Dermis microvascular lymphatic vessel endothelial cell (primary cell): ENCODE measurements around the gene RNF130. TPM values are rescaled to one million over a fixed set of nuclear protein-coding genes. Genes with fewer than 3 reads are reported as not detected.
"Not testable (repeated sequence)": the region's sequence is repeated elsewhere in the genome, so short reads cannot be mapped to it uniquely, and the experiment has no call there.

ENCODE experiments used
- DNase-seq, 2 donors: peaks; one replicate each; pipeline versions ENCODE4 v3.0.0 to v3.0.0-alpha.2; 2010; ENCODE audit warnings: low read depth in 2 of 2
- total RNA-seq: library from RNA; depleted of rRNA; stranded (reverse); fragments of >200 nt; gene quantifications from 2 replicates; pipeline ENCODE4 v1.2.1, GENCODE V29; 2014

RNF130 gene
- total RNA-seq, 1 donor from 2014 or later = 22.3 TPM

DNA sequence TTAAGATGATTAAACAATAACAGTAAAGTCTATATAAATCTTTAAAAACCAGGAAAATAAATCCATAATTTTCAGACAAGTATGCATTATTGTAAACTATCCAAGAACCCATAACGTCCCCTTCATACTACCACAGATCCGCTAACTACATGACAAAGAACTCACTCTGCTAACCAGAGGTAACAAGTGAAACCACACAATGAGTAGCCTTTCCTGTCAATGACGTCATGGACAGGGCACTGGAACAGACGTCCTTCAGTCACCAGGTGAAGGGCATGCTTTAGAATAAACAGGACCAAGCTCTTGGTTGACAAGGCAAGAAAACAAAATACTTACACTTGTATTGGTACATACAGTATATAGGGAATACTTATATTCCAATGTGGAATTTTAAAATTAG is 45.2 kb downstream of the RNF130 start:
- DNase-seq = peak; percentile 84 to 86

DNA sequence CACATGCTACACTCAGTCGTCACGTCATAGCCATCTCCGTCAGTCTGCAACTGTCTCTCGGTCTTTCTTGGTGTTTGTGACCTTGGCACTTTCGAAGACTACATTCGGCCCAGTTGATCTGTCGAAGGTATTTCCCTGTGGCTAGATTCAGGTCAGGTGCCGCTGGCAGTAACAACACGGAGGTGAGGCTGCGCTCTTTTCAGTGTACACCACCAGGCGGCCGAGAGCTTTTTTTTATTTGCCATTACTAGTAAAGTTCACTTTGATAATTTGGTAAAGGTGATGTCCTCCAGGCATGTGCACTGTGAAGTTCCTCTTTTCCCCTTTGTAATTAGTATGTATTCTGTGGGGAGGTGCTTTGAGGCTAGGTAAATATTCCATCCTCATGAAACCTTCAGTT is 49.7 kb downstream of the RNF130 start:
- DNase-seq = no peak

DNA sequence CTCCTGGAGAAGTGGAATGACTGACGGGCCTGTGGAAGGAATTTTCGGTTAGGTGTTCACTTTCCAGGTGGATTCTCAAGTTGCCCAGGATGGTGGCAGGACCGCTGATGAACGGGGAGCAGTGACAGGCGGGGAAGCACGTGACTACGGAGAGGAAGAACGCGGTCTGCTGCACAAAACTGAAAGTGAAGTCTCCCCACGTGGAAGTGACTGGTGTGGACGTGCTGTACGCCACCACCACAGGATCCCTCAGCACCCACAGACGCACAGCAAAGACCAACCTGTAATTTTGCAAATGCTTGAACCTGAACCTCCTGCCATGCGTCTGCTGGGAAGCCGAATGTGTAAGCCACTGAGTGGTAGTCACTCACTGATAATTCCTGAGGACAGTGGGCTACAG is 51.4 kb downstream of the RNF130 start:
- DNase-seq = no peak

DNA sequence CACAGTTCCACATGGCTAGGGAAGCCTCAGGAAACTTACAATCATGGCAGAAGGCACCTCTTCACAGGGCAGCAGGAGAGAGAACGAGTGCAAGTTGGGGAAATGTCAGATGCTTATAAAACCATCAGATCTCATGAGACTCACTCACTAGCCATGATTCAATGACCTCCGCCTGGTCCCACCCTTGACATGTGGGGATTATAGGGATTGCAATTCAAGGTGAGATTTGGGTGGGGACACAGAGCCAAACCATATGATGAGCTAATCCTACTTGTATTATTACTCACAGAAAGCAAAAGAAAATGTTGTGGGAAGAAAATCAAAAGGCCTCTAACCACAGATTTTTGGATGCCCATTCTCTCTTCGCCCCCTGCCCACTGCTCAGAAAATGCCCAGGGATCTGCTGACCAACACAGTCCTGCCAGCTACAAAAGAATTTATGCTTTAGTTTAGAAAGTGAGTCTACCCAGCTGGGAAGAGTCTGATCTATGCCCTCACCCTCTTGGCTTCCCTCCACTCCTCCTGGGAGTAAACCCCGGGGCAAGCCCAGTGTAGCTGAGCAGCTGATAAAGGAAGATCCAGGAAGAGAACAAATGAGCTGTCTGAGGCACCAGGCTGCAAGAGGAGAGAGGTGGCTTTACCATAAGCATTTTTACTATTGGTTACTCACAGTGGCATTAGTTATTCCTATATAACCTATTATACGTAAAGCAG is 53.1 kb downstream of the RNF130 start:
- DNase-seq = no peak

DNA sequence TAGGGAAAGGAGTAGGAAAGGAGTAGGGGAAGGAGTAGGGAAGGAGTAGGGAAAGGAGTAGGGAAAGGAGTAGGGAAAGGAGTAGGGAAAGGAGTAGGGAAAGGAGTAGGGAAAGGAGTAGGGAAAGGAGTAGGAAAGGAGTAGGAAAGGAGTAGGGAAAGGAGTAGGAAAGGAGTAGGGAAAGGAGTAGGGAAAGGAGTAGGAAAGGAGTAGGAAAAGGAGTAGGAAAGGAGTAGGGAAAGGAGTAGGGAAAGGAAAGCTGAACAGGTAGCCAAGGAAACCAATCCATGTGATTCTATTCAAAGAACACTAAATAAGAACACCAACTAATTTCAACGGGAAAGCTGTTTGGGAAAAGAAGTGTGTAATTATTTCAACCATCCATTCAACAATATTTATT is 56.0 kb downstream of the RNF130 start:
- not testable (repeated sequence) for DNase-seq

DNA sequence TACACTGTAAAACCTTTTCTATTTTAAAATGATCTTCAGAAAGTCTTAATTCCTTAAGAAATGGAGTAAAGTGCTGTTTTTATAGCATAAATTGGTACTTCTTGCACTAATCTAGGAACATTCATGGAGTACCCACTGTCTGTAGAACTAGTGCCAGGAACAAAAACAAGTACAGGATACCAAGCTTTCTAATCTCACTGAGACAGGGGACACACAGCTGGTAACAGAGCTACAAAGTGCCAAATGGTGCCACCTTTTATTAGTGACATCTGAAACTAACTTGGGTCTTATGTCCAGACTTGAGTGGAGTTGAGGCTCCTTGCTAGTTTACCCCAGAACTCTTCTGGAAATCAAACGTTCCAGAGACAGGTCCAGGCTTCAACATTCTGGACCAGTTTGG is 57.9 kb downstream of the RNF130 start:
- no peak for DNase-seq

DNA sequence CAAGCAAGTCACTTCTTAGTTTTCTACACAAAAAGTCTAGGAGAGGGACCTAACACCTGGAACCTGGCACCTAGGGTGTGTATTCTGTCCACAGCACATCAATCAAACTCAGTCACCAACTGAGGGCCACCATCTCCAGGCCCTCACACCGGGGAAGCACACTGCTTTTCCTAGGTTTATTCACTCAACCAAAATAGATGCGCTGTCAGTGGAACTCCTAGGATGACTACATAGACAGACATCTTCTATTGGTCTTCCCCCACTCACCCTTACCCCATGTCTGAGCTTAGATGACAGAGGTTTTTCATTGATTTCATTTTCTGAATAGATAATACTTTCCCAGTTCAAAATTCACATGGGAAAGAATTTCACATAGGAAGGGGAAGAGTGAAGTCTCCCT is 59.2 kb downstream of the RNF130 start:
- no peak for DNase-seq

DNA sequence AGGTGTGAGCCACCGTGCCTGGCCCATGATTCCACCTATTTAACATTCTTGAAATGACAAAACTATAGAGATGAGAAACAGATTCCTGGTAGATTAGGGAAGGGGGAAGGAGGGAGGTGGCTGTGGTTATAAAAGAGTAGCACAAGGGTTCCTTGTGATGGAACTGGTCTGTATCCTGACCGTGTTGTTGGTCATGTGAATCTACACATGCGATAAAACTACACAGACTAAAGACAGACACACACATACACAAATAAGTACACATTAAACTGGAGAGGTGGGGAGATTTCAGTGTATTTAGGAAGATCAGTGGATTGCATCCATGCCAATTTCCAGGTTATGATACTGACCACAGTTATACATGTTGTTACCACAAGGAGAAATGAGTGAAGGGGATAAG is 60.9 kb downstream of the RNF130 start:
- no peak for DNase-seq

DNA sequence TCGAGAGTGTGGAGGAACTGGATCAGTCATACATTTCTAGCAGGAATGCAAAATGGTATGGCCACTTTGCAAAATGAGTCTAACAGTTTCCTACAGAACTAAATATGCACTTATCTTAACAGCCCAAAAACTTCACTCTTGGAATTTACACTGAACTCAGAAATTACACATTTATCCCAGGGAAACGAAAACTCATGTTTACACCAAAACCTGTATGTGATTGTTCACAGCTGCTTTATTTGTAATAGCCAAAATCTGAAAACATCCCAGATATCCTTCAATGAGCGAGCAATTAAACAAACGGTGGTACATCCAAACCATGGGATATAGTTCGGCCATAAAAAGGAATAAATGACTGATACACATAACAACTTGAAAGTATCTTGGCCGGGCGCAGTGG is 62.0 kb downstream of the RNF130 start:
- no peak for DNase-seq

DNA sequence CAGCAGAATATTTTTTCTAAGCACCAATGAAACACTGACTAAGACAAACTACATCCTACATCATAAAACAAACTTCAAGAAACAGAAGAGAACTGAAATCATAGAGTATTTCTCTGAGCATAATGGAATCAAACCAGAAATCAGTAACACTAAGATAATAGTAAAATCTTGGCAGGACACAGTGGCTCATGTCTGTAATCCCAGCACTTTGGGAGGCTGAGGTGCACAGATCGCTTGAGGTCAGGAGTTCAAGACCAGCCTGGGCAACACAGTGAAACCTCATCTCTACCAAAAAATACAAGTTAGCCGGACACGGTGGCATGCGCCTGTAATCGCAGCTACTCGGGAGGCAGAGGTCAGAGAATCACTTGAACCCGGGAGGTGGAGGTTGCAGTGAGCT is 63.1 kb downstream of the RNF130 start:
- no peak for DNase-seq

DNA sequence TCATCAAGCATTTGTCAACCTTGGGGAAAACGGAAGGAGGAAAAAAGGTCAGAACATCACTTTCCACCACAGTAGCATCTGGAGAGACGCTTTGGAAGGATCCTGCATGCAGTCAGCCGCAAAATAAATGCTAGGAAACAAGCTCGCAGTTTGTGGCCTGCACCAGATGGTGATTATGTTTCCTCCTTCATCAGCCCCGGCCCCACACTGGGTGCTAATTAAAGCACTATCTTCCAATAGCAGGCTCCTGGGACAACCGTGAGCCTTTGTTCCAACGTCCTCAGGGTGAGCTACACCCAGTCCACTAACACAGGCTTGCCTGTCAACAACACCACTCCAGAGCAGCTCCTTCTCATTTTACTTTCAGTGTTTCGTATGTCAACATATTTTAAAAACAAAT is 64.0 kb downstream of the RNF130 start:
- no peak for DNase-seq

DNA sequence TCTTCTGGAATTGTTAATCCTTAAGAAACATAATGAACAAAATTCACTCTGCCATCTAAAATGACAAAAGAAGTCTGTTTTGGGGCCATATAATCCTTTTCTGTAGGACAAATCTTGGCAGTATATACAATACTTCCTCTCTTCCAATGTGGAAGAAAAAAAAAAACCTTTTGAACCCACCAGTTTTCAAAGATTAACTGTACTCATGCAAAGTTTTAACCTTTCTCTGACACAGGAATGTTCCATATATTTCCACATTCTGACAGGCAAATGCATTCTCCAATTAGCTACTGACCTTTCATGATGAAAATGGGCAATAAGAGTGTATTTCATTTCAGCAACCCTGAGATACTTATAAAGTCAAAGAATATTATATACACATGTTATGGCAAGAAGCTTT is 65.4 kb downstream of the RNF130 start:
- DNase-seq = no peak

DNA sequence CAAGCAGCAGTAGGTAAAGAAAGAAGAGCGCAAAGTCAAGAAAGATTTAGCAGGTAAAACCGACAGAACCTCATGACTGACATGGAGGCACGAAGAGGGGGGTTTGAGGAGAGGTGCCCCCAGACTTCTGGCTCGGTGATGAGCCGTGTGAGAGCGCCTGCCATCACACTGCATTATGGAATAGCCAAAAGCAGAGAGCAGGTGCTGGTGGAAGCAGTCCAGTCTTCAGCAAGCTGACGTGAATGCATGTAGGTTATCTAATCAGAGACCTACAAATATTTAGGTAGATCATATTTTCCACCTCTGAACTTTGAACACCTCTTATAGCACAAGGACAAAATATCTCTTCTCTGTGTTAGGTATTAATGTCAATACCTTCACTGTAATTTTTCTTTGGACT is 68.4 kb downstream of the RNF130 start:
- no peak for DNase-seq

DNA sequence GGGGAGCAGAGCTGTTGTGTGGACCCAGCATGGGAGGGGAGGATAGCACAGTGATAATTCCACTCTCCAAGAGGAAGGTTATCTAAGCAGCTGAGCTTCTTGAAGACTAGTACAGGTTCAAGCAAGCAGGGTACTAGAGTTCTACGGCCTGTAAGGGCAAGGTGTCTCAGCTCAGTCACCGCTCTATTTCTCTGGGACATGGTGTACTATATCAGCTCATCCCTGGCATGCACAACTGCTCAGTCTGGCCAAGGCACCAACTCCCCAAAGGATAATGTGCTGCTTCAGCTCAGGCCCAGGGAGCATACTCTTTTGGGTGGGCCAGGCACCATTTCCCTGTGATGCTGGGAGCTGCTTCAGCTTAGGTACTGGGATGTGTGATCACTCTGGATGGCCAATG is 69.8 kb downstream of the RNF130 start:
- no peak for DNase-seq

DNA sequence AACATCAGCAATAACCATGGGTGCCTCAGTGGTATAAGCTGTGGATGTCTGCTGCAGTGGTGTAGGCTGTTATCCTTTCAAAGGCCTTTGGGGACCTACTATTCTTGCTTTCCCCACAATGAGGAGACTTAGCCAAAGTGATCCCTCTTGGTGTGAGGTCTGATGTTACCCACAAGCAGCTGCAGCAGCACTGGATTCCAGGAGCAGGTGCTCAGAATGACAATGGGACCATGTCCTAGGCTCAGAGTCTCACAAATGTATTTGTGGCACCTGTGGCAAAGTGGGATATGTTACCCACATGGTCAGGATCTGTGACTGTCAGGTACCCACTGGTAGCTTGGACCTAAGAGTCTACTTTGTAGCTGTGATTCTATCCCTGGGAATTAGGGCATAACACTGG is 70.4 kb downstream of the RNF130 start:
- DNase-seq = no peak

DNA sequence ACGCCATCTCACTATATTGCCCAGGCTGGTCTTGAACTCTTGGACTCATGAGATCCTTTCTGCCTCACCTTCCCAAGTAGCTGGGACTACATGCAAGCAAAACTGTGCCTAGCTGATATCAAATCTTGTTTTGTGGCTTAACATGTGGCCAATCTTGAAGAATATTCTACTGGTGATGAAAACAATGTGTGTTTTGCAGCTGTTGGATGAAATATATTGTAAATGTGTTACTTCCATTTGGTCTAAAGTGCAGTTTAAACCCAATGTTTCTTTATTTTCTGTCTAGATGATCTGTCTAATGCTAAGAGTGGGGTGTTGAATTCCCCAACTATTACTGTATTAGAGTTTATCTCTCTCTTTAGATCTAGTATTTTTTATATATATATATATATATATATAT is 73.1 kb downstream of the RNF130 start:
- no peak for DNase-seq

DNA sequence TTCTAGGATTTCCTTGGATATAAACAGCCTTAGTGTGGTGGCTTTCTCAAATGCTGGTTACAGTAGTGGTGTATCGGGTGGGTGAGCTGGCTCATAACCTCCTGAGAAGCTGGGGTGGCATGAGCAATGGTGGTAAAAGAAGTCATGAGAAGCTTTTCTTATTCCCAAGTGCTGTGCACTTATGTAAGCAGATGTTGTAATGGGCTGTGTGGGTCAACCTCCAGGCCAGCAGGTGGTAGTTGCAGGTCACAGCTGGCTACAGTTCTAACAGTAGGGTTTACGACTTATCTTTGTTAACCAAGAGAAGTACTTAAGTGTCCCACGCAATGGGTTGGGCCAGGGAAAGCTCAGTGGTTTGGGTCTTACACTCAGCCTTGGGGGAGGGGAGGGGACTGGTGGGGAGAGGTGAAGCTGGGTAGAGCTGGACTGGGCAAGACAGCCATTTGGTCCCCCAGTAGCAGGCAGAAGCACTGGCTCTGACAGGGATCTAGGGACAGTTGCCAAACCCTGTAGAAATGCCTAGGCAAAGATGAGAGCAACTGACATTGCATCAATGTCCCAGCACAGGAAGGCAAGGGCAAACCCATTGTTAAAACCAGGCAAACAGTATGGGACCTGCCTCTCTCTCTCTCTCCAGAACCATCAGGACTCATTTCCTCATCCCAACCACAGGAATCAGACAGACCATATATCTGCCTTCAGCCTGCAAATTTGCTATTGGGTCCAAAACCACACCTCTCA is 76.8 kb downstream of the RNF130 start:
- no peak for DNase-seq

DNA sequence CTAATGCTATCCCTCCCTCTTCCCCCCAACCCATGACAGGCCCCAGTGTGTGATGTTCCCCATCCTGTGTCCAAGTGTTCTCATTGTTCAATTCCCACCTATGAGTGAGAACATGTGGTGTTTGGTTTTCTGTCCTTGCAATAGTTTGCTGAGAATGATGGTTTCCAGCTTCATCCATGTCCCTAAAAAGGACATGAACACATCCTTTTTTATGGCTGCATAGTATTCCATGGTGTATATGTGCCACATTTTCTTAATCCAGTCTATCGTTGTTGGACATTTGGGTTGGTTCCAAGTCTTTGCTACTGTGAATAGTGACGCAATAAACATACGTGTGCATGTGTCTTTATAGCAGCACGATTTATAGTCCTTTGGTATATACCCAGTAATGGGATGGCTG is 78.7 kb downstream of the RNF130 start:
- not testable (repeated sequence) for DNase-seq

DNA sequence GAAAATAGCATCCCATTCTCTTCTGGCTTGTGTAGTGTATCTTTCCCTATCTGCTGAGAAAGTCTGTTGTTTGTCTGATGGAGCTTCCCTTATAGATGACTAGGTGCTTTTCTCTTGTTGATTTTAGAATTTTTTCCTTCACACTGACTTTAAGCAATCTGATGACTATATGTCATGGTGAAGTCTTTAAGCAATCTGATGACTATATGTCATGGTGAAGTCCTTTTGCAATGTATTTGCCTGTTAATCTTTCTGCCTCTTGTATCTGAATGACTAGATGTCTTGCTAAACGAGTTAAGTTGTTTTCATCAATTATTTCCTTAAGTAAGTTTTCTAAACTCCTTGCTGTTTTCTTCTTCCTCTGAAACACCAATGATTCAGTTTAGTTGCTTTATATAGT is 80.5 kb downstream of the RNF130 start:
- no peak for DNase-seq

DNA sequence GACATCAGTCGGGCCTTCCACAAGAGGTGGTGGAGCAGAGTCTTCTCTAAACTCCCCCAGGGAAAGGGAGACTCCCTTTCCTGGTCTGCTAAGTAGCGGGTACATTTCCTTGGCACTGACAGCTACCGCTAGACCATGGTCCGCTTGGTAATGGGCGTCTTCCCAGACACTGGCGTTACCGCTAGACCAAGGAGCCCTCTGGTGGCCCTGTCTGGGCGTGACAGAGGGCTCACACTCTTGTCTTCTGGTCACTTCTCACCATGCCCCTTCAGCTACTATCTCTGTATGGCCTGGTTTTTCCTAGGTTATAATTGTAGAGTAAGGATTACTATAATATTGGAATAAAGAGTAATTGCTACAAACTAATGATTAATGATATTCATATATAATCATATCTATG is 81.0 kb downstream of the RNF130 start:
- DNase-seq = not testable (repeated sequence)

DNA sequence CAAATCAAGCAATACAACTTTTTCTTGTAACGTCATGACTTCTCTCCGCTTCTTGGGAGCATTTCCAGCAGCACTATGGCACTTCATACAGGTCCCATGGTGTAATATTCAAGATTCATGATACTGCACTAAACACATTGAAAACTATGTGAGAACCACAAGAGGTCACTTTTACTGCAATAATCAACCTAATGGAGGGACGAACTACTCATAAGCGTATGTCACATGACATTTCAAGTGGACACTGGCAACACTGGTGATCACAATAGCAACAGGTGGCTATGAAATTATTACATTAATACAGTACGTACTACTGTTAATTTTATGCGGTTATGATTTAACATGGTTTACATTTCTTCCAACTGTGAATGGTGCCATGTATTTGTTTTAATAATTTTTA is 85.2 kb downstream of the RNF130 start:
- peak; percentile 41 to 61 for DNase-seq

DNA sequence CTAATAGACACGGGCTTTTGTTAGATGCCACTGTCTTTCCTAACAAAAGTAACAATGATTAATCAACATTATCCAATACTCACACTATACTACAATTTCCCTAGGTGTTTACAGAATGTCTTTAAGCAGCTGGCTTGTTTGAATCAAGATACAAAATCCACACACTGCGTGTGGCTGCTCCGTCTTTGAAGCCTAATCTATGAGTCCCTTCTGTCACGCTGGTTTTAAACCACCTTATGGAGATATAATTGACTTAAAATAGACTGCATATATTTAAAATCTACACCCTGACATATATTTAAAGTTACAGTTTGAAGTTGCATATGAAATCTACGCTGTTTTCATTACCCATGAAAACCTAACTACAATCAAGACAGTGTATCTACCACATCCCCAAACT is 89.9 kb downstream of the RNF130 start:
- no peak for DNase-seq

DNA sequence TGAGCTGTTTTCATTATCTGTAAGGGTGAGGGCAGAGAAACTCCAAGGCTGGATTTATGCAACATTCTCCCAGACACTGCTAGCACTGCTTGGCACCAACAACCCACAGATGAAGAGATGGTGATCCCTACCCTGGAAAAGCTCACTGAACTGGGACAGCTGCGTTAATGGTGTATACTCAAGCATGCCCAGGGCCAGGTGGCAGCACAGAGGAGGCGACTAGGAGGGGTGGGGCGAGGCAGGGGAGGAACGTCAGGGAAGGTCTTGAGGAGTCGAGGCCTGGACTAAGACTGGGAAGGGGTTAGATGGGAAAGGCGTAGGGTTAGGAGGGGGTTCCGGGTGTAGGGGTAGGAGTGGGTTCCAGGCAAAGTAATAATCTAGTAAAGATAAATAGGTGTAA is 90.8 kb downstream of the RNF130 start:
- DNase-seq = no peak
